K562 (cell line): ENCODE measurements around the gene TRPM2. TPM values are rescaled to one million over a fixed set of nuclear protein-coding genes. Genes with fewer than 3 reads are reported as not detected.

Source experiments
- BRD4 ChIP-seq: fragments of 200-600 bp; sonication (generic); IDR thresholded peaks from 2 replicates; pipeline ENCODE4 v1.6.1; 2017; ENCODE audit warnings: inconsistent platforms
- KDM4B ChIP-seq, 2 experiments: fragments of 450-650 bp in 1 of 2; sonication (generic) in 1 of 2; IDR thresholded peaks; 2 replicates each; pipeline ENCODE4 v1.6.1; 2016 to 2017; ENCODE audit warnings: borderline replicate concordance in 2 of 2, antibody characterized with exemption in 1 of 2, low read depth in 1 of 2, mild to moderate bottlenecking in 1 of 2
- PHF8 ChIP-seq: fragments of 200-600 bp; sonication (generic); IDR thresholded peaks from 2 replicates; pipeline ENCODE4 v1.6.1; 2012; ENCODE audit warnings: mixed run types, mild to moderate bottlenecking, inconsistent platforms, low read length, moderate library complexity, borderline replicate concordance
- POLR2AphosphoS2 ChIP-seq: IDR thresholded peaks from 2 replicates; pipeline ENCODE4 v1.6.1; 2012; ENCODE audit warnings: low read length, improper control_type of control experiment
- RCOR1 ChIP-seq, 2 experiments: IDR thresholded peaks; 2 replicates each; pipeline ENCODE4 v1.6.1; 2012; ENCODE audit warnings: low read depth in 2 of 2, low read length in 2 of 2, borderline replicate concordance in 1 of 2, improper control_type of control experiment in 1 of 2
- SAP30 ChIP-seq: fragments of 200-600 bp; sonication (generic); IDR thresholded peaks from 2 replicates; pipeline ENCODE4 v1.6.1; 2012; ENCODE audit warnings: borderline replicate concordance, low read depth, mild to moderate bottlenecking, moderate library complexity, low read length, control low read depth, inconsistent platforms; ENCODE audit not compliant: insufficient read depth, poor library complexity, severe bottlenecking
- ZNF639 ChIP-seq, 2 experiments: fragments of 200-800 bp in 1 of 2; sonication (Bioruptor generic) in 1 of 2; sonication (generic) in 1 of 2; formaldehyde crosslinking in 1 of 2; IDR thresholded peaks in 1 of 2; conservative IDR thresholded peaks in 1 of 2; 2 replicates each; pipeline versions ENCODE4 v1.5.0 to v1.6.1; 2016 to 2020; ENCODE audit warnings: missing compliant biosample characterization in 1 of 2, missing genetic modification characterization in 1 of 2, missing genetic modification reagents in 1 of 2
- ZNF655 ChIP-seq: fragments of 250-450 bp; sonication (Bioruptor Pico); IDR thresholded peaks from 2 replicates; pipeline ENCODE4 v1.5.0; 2021
- polyA plus RNA-seq, 8 experiments: library from polyadenylated mRNA; depleted of rRNA in 4 of 8; stranded (reverse) in 5 of 8; unstranded in 3 of 8; fragments of >200 nt; fragmentation: Nextera tagmentation in 2 of 8; fragmentation: Illumina TruSeq in 1 of 8; extraction: Ambion mirVana in 2 of 8; extraction: Trizol in 1 of 8; gene quantifications; 2 replicates each; pipeline versions ENCODE4 v1.2.1 to v1.2.3, GENCODE V29; 2011 to 2014; ENCODE audit warnings: inconsistent platforms in 1 of 8, missing spikeins in 1 of 8
- total RNA-seq, 7 experiments: library from RNA; depleted of rRNA in 6 of 7; stranded (reverse); fragments of >200 nt in 6 of 7; fragmentation: Illumina TruSeq in 2 of 7; extraction: Trizol in 2 of 7; gene quantifications; 2 replicates each; pipeline versions ENCODE4 v1.2.1 to v1.2.3, GENCODE V29; 2011 to 2021; ENCODE audit warnings: low replicate concordance in 1 of 7
- TF ChIP-seq, protein P1 (sequence below): sonication (generic); formaldehyde crosslinking; IDR thresholded peaks from 2 replicates; pipeline ENCODE4 v1.9.0; 2022; ENCODE audit warnings: mild to moderate bottlenecking, missing genetic modification reagents
- TF ChIP-seq, protein P2 (sequence below): fragments of 200-800 bp; sonication (Bioruptor generic); IDR thresholded peaks from 2 replicates; pipeline ENCODE4 v1.6.1; 2016; ENCODE audit warnings: missing genetic modification characterization, missing compliant biosample characterization
- TF ChIP-seq, protein P3 (sequence below): fragments of 200-800 bp; sonication (Bioruptor generic); IDR thresholded peaks from 2 replicates; pipeline ENCODE4 v1.6.1; 2017; ENCODE audit warnings: missing genetic modification characterization, missing compliant biosample characterization

The TRPM2 gene
- total and polyA plus RNA-seq, 9 of the 15 experiments (the other 6 are each of a cell fraction or from before 2014, with no cell fraction given) = 0.33 to 2.1 (median 0.98) TPM; not detected in 2

GRCh38 chr21:44338971-44339910 is 14.2 kb upstream of the TRPM2 start, which contains the start of gene CFAP410 (continued):
- TF ChIP-seq SAP30 = peak; percentile 99
- TF ChIP-seq, protein P1, sequence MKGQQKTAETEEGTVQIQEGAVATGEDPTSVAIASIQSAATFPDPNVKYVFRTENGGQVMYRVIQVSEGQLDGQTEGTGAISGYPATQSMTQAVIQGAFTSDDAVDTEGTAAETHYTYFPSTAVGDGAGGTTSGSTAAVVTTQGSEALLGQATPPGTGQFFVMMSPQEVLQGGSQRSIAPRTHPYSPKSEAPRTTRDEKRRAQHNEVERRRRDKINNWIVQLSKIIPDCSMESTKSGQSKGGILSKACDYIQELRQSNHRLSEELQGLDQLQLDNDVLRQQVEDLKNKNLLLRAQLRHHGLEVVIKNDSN = peak; percentile 26
- TF ChIP-seq, protein P2, sequence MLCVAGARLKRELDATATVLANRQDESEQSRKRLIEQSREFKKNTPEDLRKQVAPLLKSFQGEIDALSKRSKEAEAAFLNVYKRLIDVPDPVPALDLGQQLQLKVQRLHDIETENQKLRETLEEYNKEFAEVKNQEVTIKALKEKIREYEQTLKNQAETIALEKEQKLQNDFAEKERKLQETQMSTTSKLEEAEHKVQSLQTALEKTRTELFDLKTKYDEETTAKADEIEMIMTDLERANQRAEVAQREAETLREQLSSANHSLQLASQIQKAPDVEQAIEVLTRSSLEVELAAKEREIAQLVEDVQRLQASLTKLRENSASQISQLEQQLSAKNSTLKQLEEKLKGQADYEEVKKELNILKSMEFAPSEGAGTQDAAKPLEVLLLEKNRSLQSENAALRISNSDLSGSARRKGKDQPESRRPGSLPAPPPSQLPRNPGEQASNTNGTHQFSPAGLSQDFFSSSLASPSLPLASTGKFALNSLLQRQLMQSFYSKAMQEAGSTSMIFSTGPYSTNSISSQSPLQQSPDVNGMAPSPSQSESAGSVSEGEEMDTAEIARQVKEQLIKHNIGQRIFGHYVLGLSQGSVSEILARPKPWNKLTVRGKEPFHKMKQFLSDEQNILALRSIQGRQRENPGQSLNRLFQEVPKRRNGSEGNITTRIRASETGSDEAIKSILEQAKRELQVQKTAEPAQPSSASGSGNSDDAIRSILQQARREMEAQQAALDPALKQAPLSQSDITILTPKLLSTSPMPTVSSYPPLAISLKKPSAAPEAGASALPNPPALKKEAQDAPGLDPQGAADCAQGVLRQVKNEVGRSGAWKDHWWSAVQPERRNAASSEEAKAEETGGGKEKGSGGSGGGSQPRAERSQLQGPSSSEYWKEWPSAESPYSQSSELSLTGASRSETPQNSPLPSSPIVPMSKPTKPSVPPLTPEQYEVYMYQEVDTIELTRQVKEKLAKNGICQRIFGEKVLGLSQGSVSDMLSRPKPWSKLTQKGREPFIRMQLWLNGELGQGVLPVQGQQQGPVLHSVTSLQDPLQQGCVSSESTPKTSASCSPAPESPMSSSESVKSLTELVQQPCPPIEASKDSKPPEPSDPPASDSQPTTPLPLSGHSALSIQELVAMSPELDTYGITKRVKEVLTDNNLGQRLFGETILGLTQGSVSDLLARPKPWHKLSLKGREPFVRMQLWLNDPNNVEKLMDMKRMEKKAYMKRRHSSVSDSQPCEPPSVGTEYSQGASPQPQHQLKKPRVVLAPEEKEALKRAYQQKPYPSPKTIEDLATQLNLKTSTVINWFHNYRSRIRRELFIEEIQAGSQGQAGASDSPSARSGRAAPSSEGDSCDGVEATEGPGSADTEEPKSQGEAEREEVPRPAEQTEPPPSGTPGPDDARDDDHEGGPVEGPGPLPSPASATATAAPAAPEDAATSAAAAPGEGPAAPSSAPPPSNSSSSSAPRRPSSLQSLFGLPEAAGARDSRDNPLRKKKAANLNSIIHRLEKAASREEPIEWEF = no peak
- TF ChIP-seq PHF8 = peak; percentile 99
- peak in 1 of 2 experiments; percentile 6; a peak in 1 of 4 replicates for TF ChIP-seq RCOR1 (IDR thresholded peaks at IDR 0.05; ENCODE audit: borderline replicate concordance in 1 of 2, low read depth in 2 of 2, low read length in 2 of 2)
- TF ChIP-seq BRD4 = no peak
- TF ChIP-seq, protein P3, sequence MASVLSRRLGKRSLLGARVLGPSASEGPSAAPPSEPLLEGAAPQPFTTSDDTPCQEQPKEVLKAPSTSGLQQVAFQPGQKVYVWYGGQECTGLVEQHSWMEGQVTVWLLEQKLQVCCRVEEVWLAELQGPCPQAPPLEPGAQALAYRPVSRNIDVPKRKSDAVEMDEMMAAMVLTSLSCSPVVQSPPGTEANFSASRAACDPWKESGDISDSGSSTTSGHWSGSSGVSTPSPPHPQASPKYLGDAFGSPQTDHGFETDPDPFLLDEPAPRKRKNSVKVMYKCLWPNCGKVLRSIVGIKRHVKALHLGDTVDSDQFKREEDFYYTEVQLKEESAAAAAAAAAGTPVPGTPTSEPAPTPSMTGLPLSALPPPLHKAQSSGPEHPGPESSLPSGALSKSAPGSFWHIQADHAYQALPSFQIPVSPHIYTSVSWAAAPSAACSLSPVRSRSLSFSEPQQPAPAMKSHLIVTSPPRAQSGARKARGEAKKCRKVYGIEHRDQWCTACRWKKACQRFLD = no peak
- no peak for TF ChIP-seq ZNF655 (CRISPR knock-in tag)
- TF ChIP-seq POLR2AphosphoS2 = no peak; the same call in 1 of the 2 replicates
- peak in 1 of 2 experiments; percentile 78; a peak in 1 of 4 replicates for TF ChIP-seq ZNF639 (CRISPR knock-in tag; conservative IDR thresholded peaks at IDR 0.05 in 1 of 2, IDR thresholded peaks at IDR 0.05 in 1 of 2)
- no peak; a peak in 1 of 4 replicates for TF ChIP-seq KDM4B (IDR thresholded peaks at IDR 0.05; ENCODE audit: borderline replicate concordance in 2 of 2, low read depth in 1 of 2)
